Dermis blood vessel endothelial cell (primary cell): Measurements from ENCODE around the gene MACROH2A2. TPM values are rescaled to one million over a fixed set of nuclear protein-coding genes. Genes with fewer than 3 reads are reported as not detected.
"Not testable (repeated sequence)": the region's sequence is repeated elsewhere in the genome, so short reads cannot be mapped to it uniquely, and the experiment has no call there.

ENCODE experiments used
- DNase-seq: peaks from one replicate; pipeline ENCODE4 v3.0.0; 2010
- total RNA-seq: library from RNA; depleted of rRNA; stranded (reverse); fragments of >200 nt; gene quantifications from 2 replicates; pipeline ENCODE4 v1.2.3, GENCODE V29; 2014

The MACROH2A2 gene
- total RNA-seq, 1 donor from 2014 or later: under 0.01 TPM

DNA sequence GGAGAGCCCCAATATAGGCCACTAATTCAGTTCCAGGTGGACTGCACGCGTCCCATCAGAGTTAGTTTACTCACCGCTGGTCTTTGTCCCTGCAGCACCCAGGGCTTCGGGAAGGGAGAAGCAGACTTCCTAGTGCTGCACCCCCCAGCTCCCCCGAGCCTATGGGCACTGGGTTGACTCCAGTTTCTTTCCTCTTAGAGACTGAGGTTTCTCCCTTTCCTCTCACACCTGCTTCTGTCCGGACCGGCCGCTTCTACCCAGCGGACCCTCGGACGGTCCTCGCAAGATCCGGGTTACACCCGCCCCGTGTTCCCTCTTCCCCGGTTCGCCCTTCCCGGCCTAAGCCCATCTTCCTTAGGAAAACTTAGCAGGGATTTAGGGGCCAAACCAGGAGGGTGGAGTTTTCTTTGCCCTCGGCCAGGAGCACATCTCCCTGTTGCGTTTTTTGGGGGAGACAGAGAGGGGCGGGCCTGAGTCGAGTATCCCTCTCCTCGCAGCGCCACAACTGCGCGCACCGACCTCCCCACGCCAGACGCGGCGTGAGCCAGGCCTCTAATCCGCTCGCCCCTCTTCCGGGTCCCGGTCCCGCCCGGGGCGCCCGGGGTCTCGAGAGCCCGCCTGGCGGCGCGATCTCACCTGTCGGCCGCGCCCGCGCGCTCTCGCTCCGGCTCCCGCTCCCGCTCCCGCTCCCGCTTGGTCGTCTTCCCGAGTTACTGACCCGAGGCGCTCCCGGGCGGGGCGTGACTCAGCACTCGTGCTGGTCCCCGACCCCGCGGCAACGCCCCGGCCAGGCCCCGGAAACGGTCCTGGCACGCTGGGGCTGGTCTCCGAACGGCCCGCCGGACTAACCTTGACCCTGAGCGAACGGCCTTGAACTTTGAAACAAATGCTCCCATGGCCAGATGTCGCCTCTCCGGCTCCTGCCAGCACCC is 79.7 kb downstream of the MACROH2A2 start, which contains the start of gene AIFM2:
Gene AIFM2 (minus strand): TSS at position 728 of the 932 bp plus-strand sequence. CDS start 8,741 bp downstream, outside the sequence.
- peak; percentile 52 for DNase-seq

DNA sequence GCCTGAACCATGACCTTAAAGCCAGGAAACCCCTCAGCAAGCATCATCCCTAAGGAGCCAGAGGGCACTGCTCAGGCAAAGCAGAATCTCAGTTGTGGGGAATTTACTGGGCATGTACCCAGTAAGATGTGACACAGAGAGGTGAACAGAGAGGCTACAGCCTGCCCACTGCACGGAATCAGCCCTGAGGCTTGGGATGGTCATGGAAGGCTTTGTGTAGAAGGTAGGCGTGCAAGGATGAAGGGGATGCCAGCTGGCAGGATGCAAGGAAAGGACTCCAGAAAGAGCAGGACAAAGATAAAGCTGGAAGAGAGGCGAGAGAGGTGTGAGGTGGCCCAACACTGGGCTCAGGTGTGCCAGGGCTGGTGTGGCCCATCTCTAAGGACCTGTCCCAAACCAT is 82.4 kb downstream of the MACROH2A2 start:
- DNase-seq: no peak

DNA sequence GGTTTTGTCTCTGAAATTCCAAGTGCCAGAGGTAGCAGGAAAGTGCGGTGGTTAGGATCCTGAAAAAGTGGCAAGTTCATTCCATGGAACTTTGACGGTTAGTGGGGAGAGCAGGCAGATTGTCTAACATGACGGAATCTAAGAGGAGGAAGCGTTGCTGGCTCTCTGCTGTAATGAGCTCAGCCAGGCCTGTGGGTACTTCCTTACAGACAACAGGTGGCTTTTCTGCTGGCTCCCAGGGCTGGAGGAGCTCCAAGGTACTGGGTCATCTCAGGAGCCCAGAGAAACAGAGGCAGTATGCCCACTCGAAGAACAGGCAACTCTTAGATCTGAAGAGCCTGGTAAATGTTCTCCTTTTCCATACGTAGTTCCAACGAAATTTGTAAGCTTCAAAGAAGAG is 83.0 kb downstream of the MACROH2A2 start:
- DNase-seq: no peak

DNA sequence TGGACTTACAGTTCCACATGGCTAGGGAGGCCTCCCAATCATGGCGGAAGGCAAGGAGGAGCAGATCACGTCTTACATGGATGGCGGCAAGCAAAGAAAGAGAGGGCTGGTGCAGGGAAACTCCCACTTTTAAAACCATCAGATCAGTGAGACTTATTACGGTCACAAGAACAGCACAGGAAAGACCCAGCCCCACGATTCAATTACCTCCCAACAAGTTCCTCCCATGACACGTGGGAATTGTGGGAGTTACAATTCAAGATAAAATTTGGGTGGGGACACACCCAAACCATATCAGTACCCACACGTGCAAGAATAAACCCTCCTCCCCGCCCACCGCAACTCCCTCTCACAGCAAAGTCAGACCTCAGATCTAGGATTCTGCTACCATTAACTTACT is 84.5 kb downstream of the MACROH2A2 start:
- DNase-seq: no peak

DNA sequence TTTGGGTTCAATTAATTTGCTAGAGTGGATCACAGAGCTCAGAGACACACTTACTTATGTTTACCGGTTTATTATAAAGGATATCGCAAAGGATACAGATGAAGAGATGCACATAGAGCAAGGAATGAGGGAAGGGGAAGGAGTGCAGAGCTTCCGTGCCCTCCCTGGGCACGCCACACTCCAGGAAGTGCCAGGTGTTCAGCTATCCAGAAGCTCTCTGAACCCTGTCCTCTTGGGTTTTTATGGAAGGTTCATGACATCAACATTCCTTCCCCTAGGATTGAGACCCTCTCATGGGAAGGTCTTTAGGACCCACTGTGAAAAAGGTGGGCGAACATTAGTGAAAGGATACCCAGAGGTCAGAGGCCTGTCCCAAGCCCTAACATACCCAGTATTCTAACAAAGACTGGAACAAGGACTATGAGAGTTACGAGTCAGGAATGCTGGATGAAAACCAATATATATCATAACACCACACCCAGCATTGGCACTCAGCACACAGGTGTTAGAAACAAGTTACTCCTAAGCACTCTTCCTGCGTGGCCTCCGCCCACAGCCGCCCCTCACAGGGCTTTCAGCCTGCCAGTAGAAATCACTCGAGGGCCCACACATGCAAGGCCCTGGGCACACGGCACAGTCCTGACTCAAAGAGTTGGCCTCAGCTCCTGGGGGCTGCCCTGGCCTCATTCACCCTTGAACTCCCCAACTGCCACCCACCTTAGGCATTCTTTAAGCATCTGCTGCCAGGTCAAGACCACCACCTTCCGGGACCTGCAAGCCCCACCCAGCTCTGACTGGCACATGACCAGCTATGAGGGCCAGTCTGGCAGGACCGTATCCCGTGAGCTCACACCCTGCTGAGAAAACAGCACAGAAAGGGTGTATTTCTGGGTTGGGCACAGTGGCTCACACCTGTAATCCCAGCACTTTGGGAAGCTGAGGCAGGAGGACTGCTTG is 85.6 kb downstream of the MACROH2A2 start:
- no peak for DNase-seq

DNA sequence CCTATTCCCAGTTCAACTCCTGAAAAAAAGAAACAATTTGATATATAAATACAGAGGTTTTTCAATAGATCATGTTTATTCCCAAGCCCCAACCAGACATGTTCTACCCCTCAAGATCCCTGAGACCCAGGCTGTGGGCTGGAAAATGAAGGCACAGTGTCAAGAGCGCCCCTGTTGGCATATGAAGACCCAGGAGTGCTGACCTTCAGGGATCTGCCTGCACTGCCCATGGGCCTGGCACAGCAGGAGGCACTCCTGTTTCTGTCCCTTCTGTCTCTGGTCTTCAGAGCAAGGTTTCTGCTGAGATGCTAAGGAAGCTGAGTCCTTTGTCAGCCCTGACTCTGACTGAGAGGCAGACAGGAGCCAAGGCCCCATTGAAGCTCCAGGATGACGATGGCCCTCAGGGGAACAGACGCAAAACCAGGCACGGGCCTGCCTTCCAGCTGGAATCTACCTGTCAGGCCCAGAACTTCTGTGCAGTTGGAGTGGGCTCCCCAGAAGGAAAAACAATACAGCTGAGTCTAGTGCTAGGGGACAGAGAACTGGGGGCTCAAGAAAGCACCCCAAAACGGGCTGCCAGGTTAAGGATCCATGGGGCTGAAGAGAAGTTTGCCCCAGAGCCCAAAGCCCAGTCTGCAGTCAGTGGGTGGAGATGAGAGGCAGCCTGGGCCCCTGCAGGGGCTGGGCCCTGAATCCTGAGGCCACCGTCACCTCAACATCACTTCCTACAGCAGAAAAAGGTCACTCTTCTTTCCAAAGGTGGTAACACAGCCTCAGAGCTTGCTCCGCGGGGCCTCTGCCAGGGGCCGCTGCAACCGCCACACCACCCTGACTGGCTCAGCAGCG is 86.7 kb downstream of the MACROH2A2 start:
- DNase-seq: no peak

DNA sequence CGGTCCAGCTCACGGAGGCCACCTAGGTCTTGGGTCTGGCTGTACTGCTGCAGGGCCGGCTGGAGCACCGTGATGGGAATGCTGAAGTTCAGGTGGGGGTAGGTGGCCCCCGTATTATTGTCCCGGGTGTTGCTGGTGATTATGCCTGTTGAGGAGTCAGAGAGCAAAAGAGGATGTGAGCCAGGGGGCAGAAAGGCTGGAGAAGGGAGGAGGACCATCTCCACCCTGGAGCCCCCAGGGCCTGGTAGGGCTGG is 87.3 kb downstream of the MACROH2A2 start:
- DNase-seq: no peak

DNA sequence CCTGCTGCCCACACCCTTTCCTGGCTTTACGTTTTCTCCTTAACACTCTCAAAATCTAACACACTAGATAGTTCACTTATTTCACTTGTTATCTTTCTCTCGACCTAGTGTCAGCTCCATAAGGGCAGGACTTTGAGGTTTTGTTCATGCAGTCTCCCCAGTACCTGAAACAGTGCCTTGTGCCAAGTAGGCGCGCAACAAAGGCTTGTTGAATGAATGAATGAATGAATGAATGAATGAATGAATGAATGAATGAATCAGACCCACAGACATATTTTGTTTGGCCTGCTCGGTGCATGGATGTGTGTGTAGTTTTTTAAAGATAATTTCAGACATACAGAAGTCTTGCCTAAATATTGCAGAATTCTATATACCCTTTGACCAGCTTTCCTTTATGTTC is 87.7 kb downstream of the MACROH2A2 start:
- DNase-seq: no peak

DNA sequence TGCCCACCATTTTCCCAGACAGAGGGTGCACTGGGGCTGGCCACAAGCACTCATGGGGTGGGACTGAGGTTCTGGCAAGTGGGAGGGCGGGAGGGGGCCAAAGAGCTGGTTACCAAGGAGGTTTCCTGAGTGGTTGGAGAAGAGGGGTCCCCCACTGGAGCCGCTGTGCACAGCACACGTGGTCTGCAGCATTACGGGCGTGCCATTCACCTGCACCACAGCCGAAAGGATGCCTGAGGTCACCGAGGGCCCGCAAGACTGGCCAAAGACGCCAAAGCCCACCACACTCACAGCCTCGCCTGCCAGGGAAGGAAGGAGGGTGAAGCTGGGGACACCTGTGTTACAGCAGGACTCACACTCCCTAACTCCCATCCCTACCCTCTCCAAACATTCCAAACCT is 89.9 kb downstream of the MACROH2A2 start:
- no peak for DNase-seq

DNA sequence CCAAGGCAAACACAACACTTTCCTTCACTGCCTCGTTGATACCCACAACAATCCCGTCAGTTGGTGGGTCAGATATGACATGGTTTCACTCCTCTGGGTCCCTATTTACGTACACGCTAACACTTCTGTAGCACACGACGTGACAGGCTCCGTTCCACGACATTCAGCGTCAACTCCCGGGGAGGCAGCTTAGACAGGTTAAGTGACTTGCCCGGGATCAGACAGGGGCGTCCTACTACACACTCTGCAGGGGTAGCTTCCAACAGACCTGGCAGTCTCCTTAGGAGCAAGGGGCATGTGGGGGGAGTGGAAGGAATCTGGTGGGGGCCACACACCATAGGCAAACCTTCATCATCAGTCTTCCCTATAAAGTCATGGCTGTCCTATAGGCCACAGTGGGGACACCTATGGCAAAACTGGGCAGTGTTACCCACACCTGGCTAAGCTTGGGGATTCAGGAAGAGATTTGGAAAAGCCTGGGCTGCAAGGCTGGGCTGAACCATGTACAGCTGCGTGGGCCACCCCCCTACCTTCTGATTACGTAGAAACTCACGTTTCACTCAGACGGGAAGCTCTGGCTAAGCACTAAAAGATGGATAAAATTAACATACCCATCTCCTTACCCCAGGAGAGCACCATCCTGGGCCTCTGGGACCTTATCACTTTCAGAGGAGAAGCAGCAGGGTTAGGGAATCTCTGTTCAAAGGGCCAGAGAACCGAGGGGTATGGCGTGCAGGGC is 91.9 kb downstream of the MACROH2A2 start:
- no peak for DNase-seq

DNA sequence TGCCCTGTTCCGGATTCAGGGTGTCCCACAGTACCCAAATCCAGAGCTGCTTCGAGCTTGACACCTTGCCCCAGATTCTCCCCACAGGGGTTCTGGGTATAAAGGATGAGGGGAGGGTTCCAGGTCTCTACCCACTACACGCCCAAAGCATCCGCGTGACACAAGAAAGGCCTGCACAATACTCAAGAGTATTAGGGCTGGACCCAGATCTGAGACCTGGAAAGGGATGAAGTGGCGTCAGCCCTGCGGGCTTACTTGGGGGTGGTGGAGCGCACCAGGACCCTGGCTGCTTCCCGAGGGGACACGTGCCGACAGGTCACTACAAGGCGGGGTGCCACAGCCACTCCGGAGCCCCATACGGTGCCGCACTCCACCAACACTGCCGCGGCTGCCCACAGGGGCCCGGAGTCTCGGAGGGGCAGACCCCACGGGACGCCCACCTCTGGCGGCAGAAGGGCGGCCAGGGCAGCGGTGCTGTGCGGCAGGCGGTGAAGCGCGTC is 92.6 kb downstream of the MACROH2A2 start:
- DNase-seq: no peak

DNA sequence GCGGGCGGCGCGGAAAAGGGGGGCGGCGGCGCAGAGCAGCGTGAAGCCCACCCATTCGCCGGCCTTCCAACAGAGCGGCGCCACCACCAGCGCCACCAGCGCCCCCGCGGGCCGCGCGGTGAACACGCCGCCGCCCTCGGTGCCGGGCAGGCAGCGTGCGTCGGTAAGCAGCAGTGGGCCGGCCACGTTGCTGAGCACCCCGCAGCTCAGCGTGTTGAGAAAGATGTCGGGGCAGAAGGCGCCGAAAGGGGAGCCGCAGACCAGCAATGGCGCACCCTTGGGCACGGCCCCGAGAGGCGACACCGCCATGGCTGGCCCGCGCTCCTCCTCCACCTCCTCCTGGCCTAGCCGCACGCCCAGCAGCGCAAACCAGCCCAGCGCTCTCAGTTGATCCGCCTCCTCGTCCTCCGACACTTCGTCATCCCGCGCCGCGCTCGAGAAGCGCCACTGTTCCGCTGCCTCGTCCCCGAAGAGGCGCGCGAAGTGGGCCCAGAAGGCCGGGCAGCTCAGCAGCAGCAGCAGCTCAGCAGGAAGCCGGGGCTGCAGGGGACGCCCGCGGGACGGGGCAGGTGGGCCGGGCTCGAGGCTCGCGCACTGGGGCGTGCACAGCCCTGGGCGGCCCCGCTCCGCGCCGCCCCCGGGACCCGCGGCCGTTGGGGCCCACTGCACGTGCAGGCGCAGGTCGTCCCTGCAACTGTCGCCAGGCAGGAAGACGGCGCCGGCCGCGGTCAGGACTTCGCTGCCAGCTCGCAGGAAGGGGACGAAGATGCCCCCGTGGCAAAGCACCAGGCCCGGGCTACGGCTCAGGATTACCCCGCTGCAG is 93.2 kb downstream of the MACROH2A2 start:
- DNase-seq: peak; percentile 75

DNA sequence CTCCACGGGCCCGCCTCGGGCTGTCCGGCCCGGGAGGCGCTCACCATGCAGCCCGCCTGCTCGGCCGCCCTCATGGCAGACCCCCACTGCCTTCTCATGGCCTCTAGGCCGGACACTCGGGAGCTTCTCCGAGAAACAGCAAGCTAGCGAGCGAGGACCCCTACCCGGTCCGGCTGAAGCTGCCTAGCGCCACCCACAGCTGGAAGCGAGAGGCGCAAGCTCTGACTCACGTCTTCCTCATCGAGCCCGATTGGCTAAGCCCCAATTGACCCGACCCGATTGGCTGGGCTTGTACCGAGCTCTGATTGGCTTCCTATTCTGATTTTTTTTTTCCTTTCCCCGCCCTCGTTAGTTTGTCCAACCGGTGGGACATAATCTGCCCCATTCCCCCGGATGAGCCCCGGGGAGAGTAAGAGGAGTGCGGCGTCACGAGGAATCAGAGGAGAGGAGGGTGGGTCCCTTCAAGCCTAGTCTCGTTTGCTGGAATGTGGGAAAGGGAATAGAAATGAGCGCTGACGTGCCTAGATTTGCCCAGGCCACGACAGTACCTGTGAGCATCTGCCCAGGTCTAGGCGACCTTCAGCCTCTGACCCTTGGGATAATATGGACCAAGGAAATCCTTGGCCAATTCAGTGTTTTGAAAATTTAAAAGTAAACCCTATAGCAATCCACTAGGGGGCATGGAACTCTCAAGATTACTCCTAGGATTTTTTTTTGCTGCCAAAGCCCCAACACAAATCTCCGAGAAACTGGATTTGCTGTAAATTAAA is 94.0 kb downstream of the MACROH2A2 start, which contains the start of gene TYSND1:
Gene TYSND1 (minus strand): TSS at position 212 of the 770 bp plus-strand sequence. CDS start 114 bp downstream, at position 98.
- peak; percentile 98 for DNase-seq

DNA sequence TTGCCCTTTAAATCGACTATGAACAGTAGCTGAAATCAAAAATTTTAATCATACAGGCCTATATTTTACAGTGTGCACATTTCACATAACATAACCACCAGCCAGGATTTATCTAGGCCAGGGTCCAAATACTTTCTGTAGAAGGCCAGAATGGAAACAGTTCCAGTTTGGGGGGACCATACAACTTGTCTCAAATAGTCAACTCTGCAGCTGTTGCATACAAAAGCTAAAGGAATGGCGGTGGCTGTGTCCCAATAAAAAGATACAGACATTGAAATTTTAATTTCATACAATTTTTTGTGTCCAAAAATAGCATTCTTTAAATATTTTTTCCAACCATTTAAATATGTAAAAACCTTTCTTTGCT is 94.6 kb downstream of the MACROH2A2 start:
- no peak for DNase-seq

DNA sequence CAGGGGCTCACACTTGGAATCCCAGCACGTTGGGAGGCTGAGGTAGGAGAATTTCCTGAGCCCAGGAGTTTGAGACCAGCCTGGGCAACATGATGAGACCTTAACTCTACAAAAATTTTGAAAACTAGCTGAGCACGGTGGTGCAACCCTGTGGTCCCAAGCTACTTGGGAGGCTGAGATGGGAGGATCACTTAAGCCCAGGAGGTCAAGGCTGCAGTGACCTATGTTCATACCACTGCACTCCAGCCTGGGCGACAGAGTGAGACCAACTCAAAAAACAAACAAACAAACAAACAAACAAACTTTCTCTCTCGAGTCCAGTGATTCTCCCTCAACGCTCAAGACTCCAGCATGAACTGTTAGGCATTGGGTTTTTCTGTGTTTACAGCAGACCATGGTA is 95.9 kb downstream of the MACROH2A2 start:
- no peak for DNase-seq

DNA sequence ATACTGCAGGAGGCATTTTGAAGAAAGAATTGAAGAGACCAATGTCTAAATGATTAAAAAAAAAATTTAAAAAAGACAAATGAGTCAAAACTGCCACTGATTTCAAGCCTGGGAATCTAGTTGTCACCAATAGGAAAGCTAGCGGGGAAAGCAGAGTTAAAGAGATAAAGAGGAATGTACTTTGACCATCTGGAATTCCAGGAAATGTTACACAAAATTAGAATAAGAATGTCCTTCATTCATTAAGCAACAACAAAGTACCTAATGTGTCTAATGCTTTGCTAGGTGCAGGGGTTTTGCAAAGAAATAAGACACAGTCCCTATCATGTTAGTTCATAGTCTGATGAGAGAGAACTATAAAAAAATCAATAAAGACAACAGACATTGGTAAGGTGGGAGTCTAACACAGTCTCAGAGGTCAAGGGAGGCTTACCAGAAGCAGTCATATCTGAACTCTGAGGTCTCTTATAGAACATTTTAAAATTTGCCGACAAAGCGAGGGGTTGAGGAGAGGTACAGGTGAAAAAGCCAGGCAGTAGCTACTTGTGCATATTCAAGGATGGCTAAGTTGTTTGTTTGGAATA is 102.7 kb downstream of the MACROH2A2 start:
- no peak for DNase-seq

DNA sequence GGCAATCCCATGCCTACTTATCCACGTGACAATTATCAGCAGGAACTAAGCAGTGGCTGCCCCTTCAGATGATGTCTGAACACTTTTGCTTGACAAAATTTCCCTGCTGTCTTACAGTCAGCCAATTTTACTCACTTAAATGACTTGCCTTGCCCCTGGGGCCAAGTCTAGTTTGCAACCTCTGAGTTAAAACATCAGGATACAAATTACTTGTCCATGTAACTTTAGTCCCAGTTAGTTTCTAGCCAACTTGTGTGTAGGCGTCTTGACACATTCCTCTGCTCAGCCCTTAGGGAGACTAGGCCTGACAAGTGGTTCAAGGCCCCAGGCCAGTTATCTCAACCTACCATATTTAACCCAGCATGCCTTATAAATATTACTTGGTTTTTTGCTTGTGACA is 105.5 kb downstream of the MACROH2A2 start:
- DNase-seq: no peak

DNA sequence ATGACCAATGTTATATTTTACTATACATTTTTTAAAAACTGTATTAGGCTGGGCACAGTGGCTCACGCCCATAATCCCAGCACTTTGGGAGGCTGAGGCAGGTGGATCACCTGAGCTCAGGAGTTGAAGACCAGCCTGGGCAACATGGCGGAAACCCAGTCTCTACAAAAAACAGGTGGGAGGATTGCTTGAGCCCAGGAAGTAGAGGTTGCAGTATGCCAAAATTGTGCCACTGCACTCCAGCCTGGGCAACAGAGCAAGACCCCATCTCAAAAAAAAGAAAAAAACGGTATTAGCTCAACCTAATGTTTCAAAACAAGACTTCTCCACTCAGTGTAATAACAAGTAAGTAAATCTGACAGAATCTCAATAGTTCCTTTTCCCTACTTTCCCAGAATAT is 106.7 kb downstream of the MACROH2A2 start:
- not testable (repeated sequence) for DNase-seq

DNA sequence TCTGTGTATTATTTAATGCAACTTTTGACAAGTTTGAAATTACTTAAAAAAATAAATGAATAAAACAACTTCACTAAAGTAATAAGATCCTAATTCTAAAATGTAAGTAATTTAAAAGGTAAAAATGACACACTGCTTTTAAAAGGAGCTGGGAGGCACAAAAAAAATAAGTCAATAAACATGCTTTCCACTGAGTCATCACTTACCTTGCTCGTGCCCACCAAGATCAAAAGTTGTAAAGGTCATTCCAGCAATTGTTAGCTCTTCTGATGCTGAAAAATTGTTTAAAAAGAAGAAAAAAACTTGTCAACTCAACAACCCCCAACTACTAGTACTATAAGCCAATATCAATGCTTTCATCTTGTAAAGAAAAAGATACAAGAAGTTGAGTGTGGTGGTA is 108.2 kb downstream of the MACROH2A2 start:
- no peak for DNase-seq
